Type B pancreatic cell (in vitro differentiated cells): ENCODE results near the gene PIP4K2A. TPM values are rescaled to one million over a fixed set of nuclear protein-coding genes. Genes with fewer than 3 reads are reported as not detected.

ENCODE experiments used
- DNase-seq: peaks from one replicate; pipeline ENCODE4 v3.0.0; 2021; ENCODE audit warnings: mixed read lengths; ENCODE audit not compliant: unreplicated experiment; ENCODE audit errors: extremely low spot score
- H3K27ac Mint-ChIP-seq: 2 replicates; pipeline ENCODE4 v1.8.0; 2021; ENCODE audit warnings: mild to moderate bottlenecking, mixed read lengths
- H3K27me3 Mint-ChIP-seq: 2 replicates; pipeline ENCODE4 v1.8.0; 2021; ENCODE audit warnings: mixed read lengths
- H3K36me3 Mint-ChIP-seq: 2 replicates; pipeline ENCODE4 v1.8.0; 2021; ENCODE audit warnings: mixed read lengths
- H3K4me1 Mint-ChIP-seq: one replicate; pipeline ENCODE4 v1.8.0; 2021; ENCODE audit warnings: mixed read lengths; ENCODE audit not compliant: unreplicated experiment
- H3K4me3 Mint-ChIP-seq: 2 replicates; pipeline ENCODE4 v1.8.0; 2021; ENCODE audit warnings: mild to moderate bottlenecking, mixed read lengths
- H3K9me3 Mint-ChIP-seq: 2 replicates; pipeline ENCODE4 v1.8.0; 2021; ENCODE audit warnings: mixed read lengths
- total RNA-seq: library from RNA; stranded (reverse); gene quantifications from 2 replicates; pipeline ENCODE4 v1.2.1, GENCODE V29; 2021; ENCODE audit warnings: low replicate concordance
- TF ChIP-seq, protein P1 (sequence below): fragments of 200-600 bp; sonication (generic); conservative IDR thresholded peaks from 2 replicates; pipeline ENCODE4 v1.5.0; 2021; ENCODE audit warnings: antibody characterized with exemption, mild to moderate bottlenecking

Gene PIP4K2A
- total RNA-seq, 1 donor from 2014 or later, result 15.7 TPM

DNA sequence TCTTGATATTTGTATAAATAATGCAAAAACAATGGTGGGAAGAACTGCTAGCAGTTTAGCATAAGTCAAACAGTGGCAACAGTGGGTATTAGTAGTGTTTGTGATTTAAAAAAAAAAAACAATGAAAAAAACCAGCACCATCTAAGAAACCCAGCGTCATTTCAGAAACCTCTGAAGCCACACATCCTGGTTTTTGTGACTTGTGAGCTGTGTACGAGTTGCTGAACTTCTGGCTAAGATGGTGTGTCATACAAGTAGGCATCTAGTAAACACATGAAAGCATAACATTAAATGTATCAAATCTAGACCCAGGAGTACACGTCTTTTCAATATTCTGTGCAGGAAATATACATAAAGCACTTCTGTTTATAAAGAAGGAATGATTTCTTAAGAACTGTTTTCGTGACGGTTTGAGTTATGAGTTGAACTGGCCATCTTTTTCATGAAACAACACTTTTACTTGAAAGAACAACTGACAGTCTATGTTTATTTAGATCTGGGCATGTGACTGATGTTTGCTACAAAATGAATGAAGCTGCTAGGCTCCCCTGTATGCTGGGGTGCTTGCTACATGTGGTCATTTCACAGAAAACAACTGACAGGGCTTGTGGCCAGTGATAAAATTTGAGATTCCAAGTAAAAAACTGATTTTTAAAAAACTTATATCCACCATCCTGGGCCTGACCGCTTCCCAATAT, 143.5 kb downstream of the PIP4K2A start:
- H3K36me3 Mint-ChIP-seq, result peaks cover 59% of the 10 kb centered on the region

DNA sequence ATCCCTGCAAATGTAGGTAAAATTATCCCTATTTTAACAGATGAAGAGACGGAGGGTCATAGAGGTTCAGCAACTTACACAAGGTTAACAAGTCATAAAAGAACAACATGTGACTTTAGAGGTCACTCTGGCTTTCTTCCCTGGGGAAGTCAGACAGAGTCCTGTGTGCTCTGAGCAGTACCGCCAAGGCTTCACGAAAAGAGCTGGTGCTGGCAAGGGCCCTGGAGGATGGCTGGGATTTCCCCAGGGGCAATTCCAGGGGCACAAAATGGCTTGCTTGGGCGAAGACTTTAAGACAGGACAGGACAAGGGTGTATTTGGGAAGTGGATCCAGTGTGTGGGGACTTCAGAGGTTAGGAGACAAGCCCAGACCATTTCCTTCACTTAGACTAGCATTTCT, 144.1 kb downstream of the PIP4K2A start:
- Mint-ChIP-seq H3K4me3 (no peak overlapping the region), H3K9me3 (peaks cover 11% of the 10 kb centered on the region), H3K27ac (no peak overlapping the region), H3K27me3 (no peaks in the 10 kb centered on the region), H3K36me3 (peaks cover 60% of the 10 kb centered on the region), H3K4me1 (no peaks in the 10 kb centered on the region)
- no peak for DNase-seq
- TF ChIP-seq, protein P1, sequence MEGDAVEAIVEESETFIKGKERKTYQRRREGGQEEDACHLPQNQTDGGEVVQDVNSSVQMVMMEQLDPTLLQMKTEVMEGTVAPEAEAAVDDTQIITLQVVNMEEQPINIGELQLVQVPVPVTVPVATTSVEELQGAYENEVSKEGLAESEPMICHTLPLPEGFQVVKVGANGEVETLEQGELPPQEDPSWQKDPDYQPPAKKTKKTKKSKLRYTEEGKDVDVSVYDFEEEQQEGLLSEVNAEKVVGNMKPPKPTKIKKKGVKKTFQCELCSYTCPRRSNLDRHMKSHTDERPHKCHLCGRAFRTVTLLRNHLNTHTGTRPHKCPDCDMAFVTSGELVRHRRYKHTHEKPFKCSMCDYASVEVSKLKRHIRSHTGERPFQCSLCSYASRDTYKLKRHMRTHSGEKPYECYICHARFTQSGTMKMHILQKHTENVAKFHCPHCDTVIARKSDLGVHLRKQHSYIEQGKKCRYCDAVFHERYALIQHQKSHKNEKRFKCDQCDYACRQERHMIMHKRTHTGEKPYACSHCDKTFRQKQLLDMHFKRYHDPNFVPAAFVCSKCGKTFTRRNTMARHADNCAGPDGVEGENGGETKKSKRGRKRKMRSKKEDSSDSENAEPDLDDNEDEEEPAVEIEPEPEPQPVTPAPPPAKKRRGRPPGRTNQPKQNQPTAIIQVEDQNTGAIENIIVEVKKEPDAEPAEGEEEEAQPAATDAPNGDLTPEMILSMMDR, result no peak

More for the DNA sequence above, 143.5 kb downstream of the PIP4K2A start:
- no peak for DNase-seq
- H3K27me3 Mint-ChIP-seq, result no peaks in the 10 kb centered on the region
- no peak overlapping the region for H3K27ac Mint-ChIP-seq
- no peak overlapping the region for H3K4me3 Mint-ChIP-seq
- H3K9me3 Mint-ChIP-seq, result peaks cover 11% of the 10 kb centered on the region
- no peaks in the 10 kb centered on the region for H3K4me1 Mint-ChIP-seq
- TF ChIP-seq, protein P1, result no peak

DNA sequence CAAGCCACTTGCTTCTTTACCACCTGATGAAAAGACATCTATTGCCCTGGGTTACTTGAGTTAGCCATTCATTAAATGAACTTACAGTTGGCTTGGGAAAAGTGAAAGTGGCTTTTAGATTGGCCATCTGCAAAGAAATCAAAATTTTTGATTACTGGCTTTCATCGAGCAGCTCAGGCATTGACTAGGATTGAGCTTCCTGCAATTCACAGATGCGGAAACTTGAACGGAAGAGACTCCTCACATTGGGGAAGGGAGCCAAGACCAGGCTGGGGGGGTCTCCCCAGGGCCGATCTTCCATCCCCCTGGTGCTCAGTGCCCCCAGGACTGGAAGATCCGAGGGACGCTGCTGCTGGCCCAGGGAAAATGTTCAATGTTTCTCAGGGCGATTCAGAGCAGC, 145.4 kb downstream of the PIP4K2A start:
- H3K36me3 Mint-ChIP-seq, result peaks cover 65% of the 10 kb centered on the region

DNA sequence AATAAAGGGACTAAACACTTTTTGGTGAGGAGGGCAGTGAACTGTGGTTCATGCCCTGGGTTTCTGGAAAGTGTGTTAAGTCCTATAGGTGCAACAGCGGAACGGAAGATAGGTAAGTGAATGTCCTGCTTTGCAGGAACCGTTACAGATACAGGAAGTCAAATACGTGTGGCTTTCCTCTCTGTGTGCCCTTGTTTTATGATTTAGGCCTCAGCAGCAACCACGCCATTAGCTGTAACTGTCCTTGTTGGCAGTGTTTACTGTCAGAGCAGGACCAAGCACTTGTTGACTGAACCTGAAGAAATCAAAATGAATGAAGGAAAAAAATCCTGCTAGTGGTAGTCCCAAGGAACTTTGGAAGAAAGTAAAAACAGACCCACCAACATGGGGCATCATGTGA, 150.3 kb downstream of the PIP4K2A start:
- H3K4me1 Mint-ChIP-seq, result peaks cover 21% of the 10 kb centered on the region
- peaks cover 8% of the 10 kb centered on the region for H3K27me3 Mint-ChIP-seq
- peaks cover 46% of the 10 kb centered on the region for H3K36me3 Mint-ChIP-seq
- H3K27ac Mint-ChIP-seq, result no peak overlapping the region
- DNase-seq, result no peak
- no peak overlapping the region for H3K4me3 Mint-ChIP-seq
- peaks cover 11% of the 10 kb centered on the region for H3K9me3 Mint-ChIP-seq
- TF ChIP-seq, protein P1, result no peak

More for the DNA sequence above, 145.4 kb downstream of the PIP4K2A start:
- peaks cover 11% of the 10 kb centered on the region for H3K9me3 Mint-ChIP-seq
- TF ChIP-seq, protein P1, result no peak
- no peaks in the 10 kb centered on the region for H3K27me3 Mint-ChIP-seq
- no peak overlapping the region for H3K27ac Mint-ChIP-seq
- H3K4me1 Mint-ChIP-seq, result no peaks in the 10 kb centered on the region
- no peak overlapping the region for H3K4me3 Mint-ChIP-seq
- DNase-seq, result no peak

DNA sequence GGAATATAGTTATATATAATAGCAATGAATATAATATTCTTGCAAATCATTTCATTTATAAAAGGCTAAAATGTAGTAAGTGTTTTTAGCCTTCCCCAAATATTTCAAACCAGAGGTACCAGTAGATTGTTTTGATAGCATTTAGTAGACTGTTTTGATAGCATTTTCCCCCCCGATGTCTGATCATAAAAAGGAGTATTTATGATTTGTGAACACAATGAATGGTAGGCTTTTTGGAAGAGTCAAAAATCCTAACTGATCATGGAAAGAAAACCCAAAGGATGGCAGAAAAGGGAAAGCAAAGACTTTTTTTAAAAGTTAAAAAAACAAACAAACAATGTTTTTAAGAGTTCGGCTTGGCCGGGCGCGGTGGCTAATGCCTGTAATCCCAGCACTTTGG, 152.5 kb downstream of the PIP4K2A start:
- Mint-ChIP-seq H3K27ac (no peak overlapping the region), H3K4me3 (no peak overlapping the region), H3K36me3 (peaks cover 29% of the 10 kb centered on the region), H3K9me3 (peaks cover 10% of the 10 kb centered on the region), H3K4me1 (peaks cover 23% of the 10 kb centered on the region), H3K27me3 (peaks cover 8% of the 10 kb centered on the region)
- TF ChIP-seq, protein P1, result no peak
- no peak for DNase-seq
